A673 (cell line): ENCODE measurements around the gene RALGPS1.

Experiments
- EZH2 ChIP-seq: fragments of 200-600 bp; sonication (generic); IDR thresholded peaks from 2 replicates; pipeline ENCODE4 v1.6.1; 2017; ENCODE audit warnings: borderline replicate concordance, low read depth, mild to moderate bottlenecking, mixed read lengths, antibody characterized with exemption, low read length; ENCODE audit not compliant: poor library complexity, severe bottlenecking
- TF ChIP-seq, protein P1 (sequence below): fragments of 300-800, 200-600 bp; sonication (generic); conservative IDR thresholded peaks from 2 replicates; pipeline ENCODE4 v1.5.1; 2017; ENCODE audit warnings: low read depth, mild to moderate bottlenecking, antibody characterized with exemption, low read length, moderate library complexity, mixed read lengths

GRCh38 chr9:127098916-127099553 is 184.5 kb downstream of the RALGPS1 start:
- TF ChIP-seq, protein P1, sequence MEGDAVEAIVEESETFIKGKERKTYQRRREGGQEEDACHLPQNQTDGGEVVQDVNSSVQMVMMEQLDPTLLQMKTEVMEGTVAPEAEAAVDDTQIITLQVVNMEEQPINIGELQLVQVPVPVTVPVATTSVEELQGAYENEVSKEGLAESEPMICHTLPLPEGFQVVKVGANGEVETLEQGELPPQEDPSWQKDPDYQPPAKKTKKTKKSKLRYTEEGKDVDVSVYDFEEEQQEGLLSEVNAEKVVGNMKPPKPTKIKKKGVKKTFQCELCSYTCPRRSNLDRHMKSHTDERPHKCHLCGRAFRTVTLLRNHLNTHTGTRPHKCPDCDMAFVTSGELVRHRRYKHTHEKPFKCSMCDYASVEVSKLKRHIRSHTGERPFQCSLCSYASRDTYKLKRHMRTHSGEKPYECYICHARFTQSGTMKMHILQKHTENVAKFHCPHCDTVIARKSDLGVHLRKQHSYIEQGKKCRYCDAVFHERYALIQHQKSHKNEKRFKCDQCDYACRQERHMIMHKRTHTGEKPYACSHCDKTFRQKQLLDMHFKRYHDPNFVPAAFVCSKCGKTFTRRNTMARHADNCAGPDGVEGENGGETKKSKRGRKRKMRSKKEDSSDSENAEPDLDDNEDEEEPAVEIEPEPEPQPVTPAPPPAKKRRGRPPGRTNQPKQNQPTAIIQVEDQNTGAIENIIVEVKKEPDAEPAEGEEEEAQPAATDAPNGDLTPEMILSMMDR: no peak
- TF ChIP-seq EZH2: no peak
